DMS 273 (cell line): ENCODE data around the gene L2HGDH.
"Not testable (repeated sequence)": the region's sequence is repeated elsewhere in the genome, so short reads cannot be mapped to it uniquely, and the experiment has no call there.

Source experiments
- DNase-seq: peaks from one replicate; lab custom pipeline; 2025; ENCODE audit not compliant: unreplicated experiment; lab: John Stamatoyannopoulos, UW

The L2HGDH gene

GRCh38 chr14:50340045-50340444 is 28.0 kb upstream of the L2HGDH start:
- DNase-seq, result no peak

GRCh38 chr14:50339178-50339804 is 27.3 kb upstream of the L2HGDH start:
- no peak for DNase-seq

GRCh38 chr14:50338587-50338986 is 26.6 kb upstream of the L2HGDH start:
- no peak for DNase-seq

- DNase-seq, result peak; percentile 96
These were observed 24.2 kb upstream of the L2HGDH start for GRCh38 chr14:50335989-50336824.

- DNase-seq, result peak; percentile 95
These were observed 23.4 kb upstream of the L2HGDH start for GRCh38 chr14:50335389-50335788.

- DNase-seq, result no peak
These were observed 22.2 kb upstream of the L2HGDH start for GRCh38 chr14:50334211-50334610.

GRCh38 chr14:50333014-50333509 is 21.0 kb upstream of the L2HGDH start:
- DNase-seq, result no peak

- DNase-seq, result no peak
These were observed 19.6 kb upstream of the L2HGDH start for GRCh38 chr14:50331596-50331995.

GRCh38 chr14:50321009-50321660 is 9.1 kb upstream of the L2HGDH start:
- peak; percentile 92 for DNase-seq

- DNase-seq, result no peak
These were observed 8.3 kb upstream of the L2HGDH start for GRCh38 chr14:50320283-50320682.

- no peak for DNase-seq
These were observed 7.7 kb upstream of the L2HGDH start for GRCh38 chr14:50319721-50320120.

GRCh38 chr14:50319293-50319692 is 7.3 kb upstream of the L2HGDH start:
- DNase-seq, result no peak

GRCh38 chr14:50318031-50318626 is 6.1 kb upstream of the L2HGDH start:
- peak; percentile 58 for DNase-seq

- DNase-seq, result not testable (repeated sequence)
These were observed 2.1 kb upstream of the L2HGDH start for GRCh38 chr14:50314098-50314497.

- no peak for DNase-seq
These were observed 665 bp upstream of the L2HGDH start for GRCh38 chr14:50312734-50313054.

GRCh38 chr14:50311337-50311971 is 575 bp downstream of the L2HGDH start:
- DNase-seq, result peak; percentile 60

- no peak for DNase-seq
These were observed 1.6 kb downstream of the L2HGDH start for GRCh38 chr14:50310445-50310844.

- no peak for DNase-seq
These were observed 3.6 kb downstream of the L2HGDH start for GRCh38 chr14:50308363-50308915.

GRCh38 chr14:50303744-50304471 is 8.1 kb downstream of the L2HGDH start:
- DNase-seq, result no peak

GRCh38 chr14:50301914-50302313 is 10.1 kb downstream of the L2HGDH start:
- DNase-seq, result no peak
